AG04449 (cell line): ENCODE measurements around the gene TMEM169.

Experiments used
- CTCF ChIA-PET: fragments of 350-600 bp; formaldehyde crosslinking; extraction: SDS; loops from one replicate; lab custom pipeline; 2021; ENCODE audit warnings: antibody characterized with exemption; lab: Yijun Ruan, JAX
- POLR2A ChIA-PET: fragments of 400-600, 350-600 bp; formaldehyde crosslinking; extraction: SDS; loops from one replicate; lab custom pipeline; 2020; ENCODE audit warnings: antibody characterized with exemption, inconsistent platforms; lab: Yijun Ruan, JAX
- DNase-seq: peaks from one replicate; pipeline ENCODE4 v3.0.0-alpha.2; 2010; ENCODE audit warnings: low read depth, low spot score
- H3K4me3 ChIP-seq: 2 replicates; pipeline ENCODE4 v1.5.1; 2011; ENCODE audit warnings: low read depth, mild to moderate bottlenecking, control low read depth, low read length
- CTCF ChIP-seq: IDR thresholded peaks from one replicate; pipeline ENCODE4 v1.5.1; 2011; ENCODE audit warnings: mild to moderate bottlenecking, moderate library complexity, low read length, control low read depth, inconsistent platforms; ENCODE audit not compliant: insufficient read depth; ENCODE audit errors: missing control alignments

Gene TMEM169

GRCh38 chr2:216118474-216118873 is 36.8 kb downstream of the TMEM169 start:
- CTCF ChIA-PET = interaction anchor here (1.2 to 3.1 kb wide), 3 partner anchors 9 to 27 kb away, joined by 3 to 19 read pairs (median 4); partner anchors contain the start of gene XRCC5
- TF ChIP-seq CTCF = no peak
- no peak overlapping the region for H3K4me3 ChIP-seq
- POLR2A ChIA-PET = no interaction called here
- DNase-seq = no peak

GRCh38 chr2:216119146-216119545 is 37.4 kb downstream of the TMEM169 start:
- H3K4me3 ChIP-seq = no peak overlapping the region
- ChIA-PET POLR2A (no interaction called here), CTCF (interaction anchor here (1.2 to 3.1 kb wide), 4 partner anchors 10 to 86 kb away, joined by 4 to 19 read pairs (median 6); partner anchors contain the start of gene XRCC5)
- DNase-seq = no peak
- no peak for TF ChIP-seq CTCF

GRCh38 chr2:216119986-216120385 is 38.3 kb downstream of the TMEM169 start:
- no peak for TF ChIP-seq CTCF
- ChIA-PET CTCF (interaction anchor here (1.7 to 3.1 kb wide), 3 partner anchors 10 to 87 kb away, joined by 4 to 19 read pairs (median 8); partner anchors contain the start of gene XRCC5), POLR2A (interaction anchor here (0.6 kb wide), 1 partner anchor 290 kb away, joined by 3 read pairs; no protein-coding TSS in a partner anchor)
- no peak for DNase-seq
- H3K4me3 ChIP-seq = no peak overlapping the region

- DNase-seq = no peak
- ChIA-PET CTCF (interaction anchor here (0.6 to 3.1 kb wide), 2 partner anchors 12 to 281 kb away, joined by 3 to 19 read pairs; partner anchors contain the start of gene XRCC5), POLR2A (no interaction called here)
- H3K4me3 ChIP-seq = no peak overlapping the region
- no peak for TF ChIP-seq CTCF
Measured at GRCh38 chr2:216121255-216121654, 39.5 kb downstream of the TMEM169 start.

- ChIA-PET POLR2A (no interaction called here), CTCF (interaction anchor here (1.3 to 6.2 kb wide), 3 partner anchors 15 to 297 kb away, joined by 3 to 64 read pairs (median 4); partner anchors contain the start of gene XRCC5)
- DNase-seq = no peak
- H3K4me3 ChIP-seq = no peak overlapping the region
- no peak for TF ChIP-seq CTCF
Measured at GRCh38 chr2:216126943-216127342, 45.2 kb downstream of the TMEM169 start.

- ChIA-PET POLR2A (no interaction called here), CTCF (interaction anchor here (0.8 to 4.5 kb wide), 7 partner anchors 11 to 274 kb away, joined by 3 to 24 read pairs (median 4); no protein-coding TSS in a partner anchor)
- DNase-seq = no peak
- TF ChIP-seq CTCF = no peak
- no peak overlapping the region for H3K4me3 ChIP-seq
Measured at GRCh38 chr2:216130346-216130971, 48.7 kb downstream of the TMEM169 start.
